Neuronal stem cell (in vitro differentiated cells): Measurements from ENCODE around the gene FBL.
A peak's percentile ranks its signal among the peaks of the same experiment; 100 is the strongest.

ENCODE experiments used
- DNase-seq: peaks from one replicate; pipeline ENCODE4 v3.0.0-alpha.2; 2013; ENCODE audit warnings: low spot score
- H2AFZ ChIP-seq: one replicate; pipeline ENCODE4 v1.6.1; 2013; ENCODE audit warnings: mild to moderate bottlenecking, low read length, inconsistent platforms
- H2AK5ac ChIP-seq: 2 replicates; pipeline ENCODE4 v1.6.1; 2013; ENCODE audit warnings: low read depth, mild to moderate bottlenecking, inconsistent platforms, low read length, moderate library complexity, mixed read lengths
- H2BK120ac ChIP-seq: 2 replicates; pipeline ENCODE4 v1.6.1; 2013; ENCODE audit warnings: low read depth, mild to moderate bottlenecking, inconsistent platforms, low read length, moderate library complexity, mixed read lengths
- H2BK12ac ChIP-seq: one replicate; pipeline ENCODE4 v1.6.1; 2013; ENCODE audit warnings: low read length, inconsistent platforms
- H2BK15ac ChIP-seq: 2 replicates; pipeline ENCODE4 v1.6.1; 2013; ENCODE audit warnings: mild to moderate bottlenecking, low read length, inconsistent platforms, mixed read lengths
- H2BK5ac ChIP-seq: one replicate; pipeline ENCODE4 v1.6.1; 2013; ENCODE audit warnings: inconsistent platforms, mild to moderate bottlenecking, low read length, moderate library complexity
- H3K14ac ChIP-seq: one replicate; pipeline ENCODE4 v1.6.1; 2013; ENCODE audit warnings: low read length, inconsistent platforms
- H3K18ac ChIP-seq: 2 replicates; pipeline ENCODE4 v1.6.1; 2013; ENCODE audit warnings: low read length, inconsistent platforms
- H3K23ac ChIP-seq: 2 replicates; pipeline ENCODE4 v1.6.1; 2013; ENCODE audit warnings: low read depth, mild to moderate bottlenecking, mixed read lengths, low read length, inconsistent platforms; ENCODE audit not compliant: poor library complexity
- H3K27ac ChIP-seq: replicated peaks from 3 replicates; pipeline ENCODE4 v1.5.1; 2013; ENCODE audit warnings: low read length, inconsistent platforms
- H3K27me3 ChIP-seq, 3 experiments: 2 replicates each; pipeline ENCODE4 v1.6.1; 2013; ENCODE audit warnings: low read length in 3 of 3, mild to moderate bottlenecking in 2 of 3, inconsistent platforms in 1 of 3, low read depth in 1 of 3, mixed read lengths in 1 of 3, moderate library complexity in 1 of 3; ENCODE audit not compliant: control insufficient read depth in 3 of 3, insufficient read depth in 3 of 3
- H3K36me3 ChIP-seq, 2 donors: replicated peaks in 1 of 2; 2 replicates each; pipeline ENCODE4 v1.6.1; 2013; ENCODE audit warnings: low read length in 2 of 2; ENCODE audit not compliant: control insufficient read depth in 2 of 2, insufficient read depth in 2 of 2
- H3K4ac ChIP-seq: 2 replicates; pipeline ENCODE4 v1.6.1; 2013; ENCODE audit warnings: inconsistent platforms, mild to moderate bottlenecking, low read length, moderate library complexity
- H3K4me1 ChIP-seq, 2 donors: 1 replicate in 1 of 2; 2 replicates in 1 of 2; pipeline ENCODE4 v1.6.1; 2013; ENCODE audit warnings: low read length in 2 of 2, low read depth in 1 of 2; ENCODE audit not compliant: control insufficient read depth in 2 of 2, insufficient read depth in 1 of 2
- H3K4me2 ChIP-seq: one replicate; pipeline ENCODE4 v1.6.1; 2013; ENCODE audit warnings: mild to moderate bottlenecking, low read length, inconsistent platforms; ENCODE audit not compliant: insufficient read depth, poor library complexity, severe bottlenecking
- H3K4me3 ChIP-seq, 2 donors: 2 replicates each; pipeline ENCODE4 v1.5.1; 2013; ENCODE audit warnings: low read length in 2 of 2, mild to moderate bottlenecking in 2 of 2, inconsistent platforms in 1 of 2, moderate library complexity in 1 of 2
- H3K79me1 ChIP-seq: one replicate; pipeline ENCODE4 v1.6.1; 2013; ENCODE audit warnings: low read depth, mild to moderate bottlenecking, inconsistent platforms, low read length, moderate library complexity
- H3K9ac ChIP-seq: one replicate; pipeline ENCODE4 v1.6.1; 2013; ENCODE audit warnings: mild to moderate bottlenecking, low read depth, low read length, inconsistent platforms; ENCODE audit not compliant: poor library complexity
- H3K9me3 ChIP-seq, 2 donors: replicated peaks in 1 of 2; 2 replicates each; pipeline versions ENCODE3 to v1.6.1; 2013; ENCODE audit warnings: low read length in 2 of 2, mild to moderate bottlenecking in 2 of 2, inconsistent platforms in 1 of 2, low read depth in 1 of 2, mixed read lengths in 1 of 2, moderate library complexity in 1 of 2; ENCODE audit not compliant: control insufficient read depth in 2 of 2, insufficient read depth in 1 of 2
- H4K8ac ChIP-seq: one replicate; pipeline ENCODE4 v1.6.1; 2013; ENCODE audit warnings: low read depth, mild to moderate bottlenecking, inconsistent platforms, low read length, moderate library complexity
- H4K91ac ChIP-seq: one replicate; pipeline ENCODE4 v1.6.1; 2013; ENCODE audit warnings: low read length, low read depth, mild to moderate bottlenecking, inconsistent platforms; ENCODE audit not compliant: poor library complexity
- WGBS, 2 donors: extraction: QIAGEN DNeasy Blood & Tissue Kit; methylation state at CpG; one replicate each; pipeline ENCODE4 v1.1.7; 2013; ENCODE audit warnings: missing lambda C conversion rate in 2 of 2, mixed read lengths in 1 of 2; ENCODE audit not compliant: insufficient read length in 2 of 2, insufficient replicate concordance in 1 of 2; ENCODE audit errors: extremely low coverage in 2 of 2; 5-methylcytosine and 5-hydroxymethylcytosine counted together

Gene FBL

GRCh38 chr19:39830847-39831246, 15.3 kb downstream of the FBL start:
- no peak overlapping the region for H3K4ac ChIP-seq
- no peak overlapping the region for H3K9ac ChIP-seq
- H3K4me1 ChIP-seq, result peaks cover 13 to 19% of the 10 kb centered on the region in 2 donors
- no peaks in the 10 kb centered on the region for H3K9me3 ChIP-seq
- H3K14ac ChIP-seq, result no peak overlapping the region
- peak overlapping the region; percentile 46 for H2BK5ac ChIP-seq
- no peaks in the 10 kb centered on the region for H3K27me3 ChIP-seq
- peaks cover 47 to 84% of the 10 kb centered on the region in 2 donors for H3K36me3 ChIP-seq
- no peak overlapping the region for H4K91ac ChIP-seq
- no peak overlapping the region for H3K4me3 ChIP-seq
- H3K27ac ChIP-seq, result no peak overlapping the region
- H3K23ac ChIP-seq, result no peak overlapping the region
- no peak overlapping the region for H2BK12ac ChIP-seq
- no peak overlapping the region for H2BK120ac ChIP-seq
- H4K8ac ChIP-seq, result no peak overlapping the region
- no peak overlapping the region for H2AK5ac ChIP-seq
- no peak overlapping the region for H3K4me2 ChIP-seq
- no peak overlapping the region for H3K18ac ChIP-seq
- no peak overlapping the region for H2AFZ ChIP-seq
- no peak for DNase-seq
- peaks cover 17% of the 10 kb centered on the region for H3K79me1 ChIP-seq
- no peak overlapping the region for H2BK15ac ChIP-seq

DNA sequence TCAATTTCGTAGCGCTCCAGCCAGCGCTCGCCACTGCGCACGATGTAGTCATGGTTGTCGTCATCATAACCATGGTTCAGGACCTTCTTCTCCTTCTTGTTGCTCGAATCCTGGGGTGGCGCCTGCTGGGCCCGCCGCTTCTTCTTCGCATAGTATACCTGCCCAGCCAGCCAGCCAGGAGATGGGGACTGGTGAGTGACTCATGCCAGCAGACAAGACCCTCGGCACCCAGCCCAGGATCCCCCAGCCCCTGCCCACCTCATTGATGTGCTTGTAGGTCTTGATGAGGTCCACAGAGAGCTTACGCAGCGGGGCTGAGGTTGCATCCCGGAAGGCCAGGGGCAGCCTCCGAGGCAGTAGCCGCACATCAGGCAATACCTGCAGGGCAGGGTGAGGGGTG, 15.8 kb downstream of the FBL start:
- Histone ChIP-seq H2AK5ac (no peak overlapping the region), H3K4me1 (peaks cover 13 to 19% of the 10 kb centered on the region in 2 donors), H2BK15ac (no peak overlapping the region), H3K9me3 (no peaks in the 10 kb centered on the region), H3K23ac (peak overlapping the region; percentile 74), H3K36me3 (peaks cover 47 to 84% of the 10 kb centered on the region in 2 donors), H3K4me2 (no peak overlapping the region), H3K79me1 (peaks cover 18% of the 10 kb centered on the region), H3K9ac (peak overlapping the region; percentile 30), H4K8ac (peak overlapping the region; percentile 53), H3K4ac (no peak overlapping the region), H3K14ac (no peak overlapping the region), H2BK5ac (peak overlapping the region; percentile 46), H3K4me3 (no peak overlapping the region), H2AFZ (no peak overlapping the region), H2BK120ac (no peak overlapping the region), H4K91ac (no peak overlapping the region), H3K27me3 (no peaks in the 10 kb centered on the region), H3K18ac (peak overlapping the region; percentile 25), H3K27ac (no peak overlapping the region), H2BK12ac (no peak overlapping the region)
- no CpG with 5 or more reads among the region's 18 CpGs for whole genome bisulfite sequencing, 2 donors
- no peak for DNase-seq

DNA sequence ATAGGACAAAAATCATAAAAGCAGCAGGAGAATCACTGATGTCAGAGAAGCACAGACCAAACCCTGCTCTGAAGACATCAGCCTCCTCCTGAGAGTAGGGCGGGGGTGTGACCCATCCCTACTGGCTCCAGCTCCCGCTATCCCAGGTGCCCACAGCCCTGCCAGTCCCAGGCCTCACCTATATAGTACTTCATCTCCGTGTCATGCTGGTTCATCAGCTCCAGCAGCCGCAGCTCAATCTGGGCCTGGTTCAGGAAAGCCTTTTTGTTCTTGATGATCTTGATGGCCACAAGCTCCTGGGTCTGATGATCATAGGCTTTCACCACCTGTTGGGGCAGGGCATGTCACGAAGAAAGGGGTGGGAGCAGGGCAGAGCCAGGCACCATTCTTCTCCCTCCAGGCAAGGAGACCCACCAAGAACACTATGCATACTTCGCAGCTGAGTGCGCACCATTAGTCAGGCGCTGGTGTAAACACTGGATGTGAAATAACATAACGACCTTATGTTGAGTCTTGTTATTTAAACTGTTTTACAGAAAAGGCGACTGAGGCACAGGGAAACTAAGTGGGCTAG, 16.4 kb downstream of the FBL start:
- no CpG with 5 or more reads among the region's 10 CpGs for WGBS, 2 donors
- peaks cover 46 to 84% of the 10 kb centered on the region in 2 donors for H3K36me3 ChIP-seq
- H2BK120ac ChIP-seq, result no peak overlapping the region

DNA sequence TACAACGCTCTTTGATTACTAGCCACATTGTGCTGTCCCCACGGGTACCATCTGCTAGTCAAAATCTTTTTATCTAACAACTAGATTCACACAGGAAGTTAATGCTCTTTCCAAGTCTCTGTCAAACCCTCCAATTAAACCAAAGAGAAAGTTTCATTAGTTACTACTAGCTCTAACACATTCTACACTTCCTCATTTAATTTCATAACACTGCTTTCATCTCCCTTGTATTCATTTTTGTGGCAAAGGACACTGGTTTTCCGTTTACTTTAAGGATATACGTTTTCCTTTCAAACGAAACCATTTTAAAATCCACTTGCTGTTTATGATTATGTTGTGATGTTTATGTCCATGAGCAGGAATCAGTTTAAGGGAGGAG, 17.5 kb downstream of the FBL start:
- Histone ChIP-seq H3K27me3 (no peaks in the 10 kb centered on the region), H2AFZ (no peak overlapping the region), H3K4ac (no peak overlapping the region), H3K79me1 (peaks cover 20% of the 10 kb centered on the region), H3K4me3 (no peak overlapping the region), H4K8ac (no peak overlapping the region), H3K36me3 (peaks cover 43 to 78% of the 10 kb centered on the region in 2 donors), H3K27ac (no peak overlapping the region), H3K14ac (no peak overlapping the region), H3K4me1 (peaks cover 20 to 23% of the 10 kb centered on the region in 2 donors), H2BK5ac (no peak overlapping the region), H2BK12ac (no peak overlapping the region), H3K23ac (no peak overlapping the region), H2AK5ac (no peak overlapping the region), H3K9ac (no peak overlapping the region), H2BK15ac (no peak overlapping the region), H3K4me2 (no peak overlapping the region), H2BK120ac (no peak overlapping the region), H3K9me3 (no peaks in the 10 kb centered on the region), H4K91ac (no peak overlapping the region), H3K18ac (no peak overlapping the region)
- no peak for DNase-seq
- WGBS, 2 donors, result no CpG with 5 or more reads among the region's 5 CpGs

More for the DNA sequence above, 16.4 kb downstream of the FBL start:
- Histone ChIP-seq H3K4me2 (no peak overlapping the region), H3K4me1 (peaks cover 16 to 23% of the 10 kb centered on the region in 2 donors), H3K18ac (no peak overlapping the region), H3K4me3 (no peak overlapping the region), H4K91ac (no peak overlapping the region), H3K9ac (no peak overlapping the region), H3K79me1 (peaks cover 18% of the 10 kb centered on the region), H4K8ac (no peak overlapping the region), H3K23ac (peak overlapping the region; percentile 34), H3K14ac (no peak overlapping the region), H3K4ac (no peak overlapping the region), H2BK15ac (no peak overlapping the region), H3K27me3 (no peaks in the 10 kb centered on the region), H2AK5ac (no peak overlapping the region), H3K9me3 (no peaks in the 10 kb centered on the region), H2AFZ (no peak overlapping the region), H2BK5ac (no peak overlapping the region), H3K27ac (no peak overlapping the region), H2BK12ac (no peak overlapping the region)
- no peak for DNase-seq
